SH-SY5Y (cell line): ENCODE data around the gene ASB7.

ENCODE experiments used
- GATA2 ChIP-seq: IDR thresholded peaks from 2 replicates; pipeline ENCODE4 v1.6.1; 2011; ENCODE audit warnings: mild to moderate bottlenecking, low read depth, low read length
- GATA3 ChIP-seq: IDR thresholded peaks from 2 replicates; pipeline ENCODE4 v1.6.1; 2011; ENCODE audit warnings: low read depth, mild to moderate bottlenecking, low read length, moderate library complexity

DNA sequence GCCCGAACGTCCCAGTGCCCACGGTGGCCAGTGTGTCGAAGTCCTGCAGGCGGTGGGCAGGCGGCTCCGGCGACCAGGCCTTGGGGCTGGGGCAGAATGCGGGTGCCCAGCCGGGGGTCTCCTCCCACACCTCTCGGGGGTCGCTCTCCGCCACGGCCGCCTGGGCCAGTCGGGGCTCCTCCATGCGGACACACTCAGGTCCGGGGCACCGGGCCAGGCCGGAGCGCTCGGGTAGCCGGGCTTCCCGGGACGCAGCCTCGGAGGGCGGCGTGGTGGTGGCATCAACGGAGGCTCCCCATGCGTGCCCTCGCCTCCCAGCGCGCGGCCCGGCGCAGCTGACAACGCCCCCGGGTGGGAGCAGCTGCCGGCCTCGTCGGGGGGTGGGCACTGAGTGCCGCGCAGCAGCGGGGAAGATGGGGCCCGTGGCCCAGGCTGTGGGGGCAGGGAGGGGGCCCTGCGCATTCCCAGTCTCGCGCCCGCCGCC is 43.6 kb upstream of the ASB7 start:
- TF ChIP-seq GATA2 = no peak
- TF ChIP-seq GATA3 = no peak
